Upper lobe of right lung (tissue), 1 donor: ENCODE results near the gene CLOCK. TPM values are rescaled to one million over a fixed set of nuclear protein-coding genes. Genes with fewer than 3 reads are reported as not detected.

Source experiments
- ATAC-seq: fragments of 200-7000 bp; cut with Tn5 transposase; one replicate; pipeline ENCODE4 v1.9.1; 2020; ENCODE audit warnings: mild to moderate bottlenecking, moderate library complexity
- DNase-seq: peaks from one replicate; pipeline ENCODE4 v3.0.0-alpha.2; 2020
- H3K27ac ChIP-seq: fragments of 200-600 bp; one replicate; pipeline ENCODE4 v1.8.0; 2022
- H3K27me3 ChIP-seq: fragments of 200-600 bp; one replicate; pipeline ENCODE4 v1.8.0; 2022; ENCODE audit warnings: mild to moderate bottlenecking
- H3K36me3 ChIP-seq: fragments of 200-600 bp; one replicate; pipeline ENCODE4 v1.8.0; 2022
- H3K4me1 ChIP-seq: fragments of 200-600 bp; one replicate; pipeline ENCODE4 v1.8.0; 2022
- H3K4me3 ChIP-seq: fragments of 200-600 bp; one replicate; pipeline ENCODE4 v1.8.0; 2022; ENCODE audit warnings: mild to moderate bottlenecking
- H3K9me3 ChIP-seq: fragments of 200-600 bp; one replicate; pipeline ENCODE4 v1.8.0; 2022
- intact Hi-C: fragments of 100-400 bp; cut with DNase I; formaldehyde crosslinking; loops from one replicate; pipeline ENCODE4 v1.11.0; 2022
- total RNA-seq: library from RNA; stranded (reverse); fragmentation: NEBNext Ultra II Directional; extraction: Animal tissue kit (Norgen Biotek cat#: 25700); gene quantifications from one replicate; pipeline ENCODE4 v1.2.1, GENCODE V29; 2021
- TF ChIP-seq, protein P1 (sequence below): fragments of 200-600 bp; IDR thresholded peaks from one replicate; pipeline ENCODE4 v1.8.0; 2022; ENCODE audit warnings: antibody characterized with exemption
- donor health status: DM: no; HTN: yes; CAD: no; lungs with severe emphysema.

CLOCK gene
- total RNA-seq, 1 donor from 2014 or later, result 24.2 TPM

DNA sequence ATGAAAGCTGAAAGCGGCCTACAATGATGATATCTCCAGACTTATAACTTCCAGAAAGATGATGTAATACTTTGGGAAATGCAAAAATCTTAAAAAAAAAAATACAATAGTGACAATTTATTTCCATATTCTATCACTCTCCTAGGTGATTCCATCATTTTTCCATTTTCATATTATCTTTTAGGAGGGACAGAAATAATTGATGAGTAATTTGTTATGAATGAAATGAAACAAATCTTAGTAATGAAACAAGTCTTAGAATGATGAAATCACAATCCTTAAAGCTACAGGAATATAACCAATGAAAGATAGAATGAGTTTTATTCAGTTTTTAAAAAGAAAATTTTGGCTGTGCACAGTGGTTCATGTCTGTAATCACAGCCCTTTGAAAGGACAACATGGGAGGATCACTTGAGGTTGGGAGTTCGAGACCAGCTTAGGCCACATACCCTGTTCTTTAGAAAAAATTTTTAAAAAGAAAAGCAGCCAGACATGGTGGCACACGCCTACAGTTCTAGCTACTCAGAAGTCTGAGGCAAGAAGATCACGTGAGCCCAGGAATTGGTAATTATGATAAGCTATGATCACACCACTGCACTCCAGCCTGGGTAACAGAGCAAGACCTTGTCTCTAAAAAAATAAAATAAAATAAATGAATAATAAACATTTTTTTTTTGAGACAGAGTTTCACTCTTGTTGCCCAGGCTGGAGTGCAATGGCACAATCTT lies 21.7 kb downstream of the CLOCK start:
- H3K9me3 ChIP-seq, result no peaks in the 10 kb centered on the region
- intact Hi-C loops, result no loop called here
- H3K27ac ChIP-seq, result no peak overlapping the region
- no peak overlapping the region for H3K4me3 ChIP-seq
- H3K36me3 ChIP-seq, result no peaks in the 10 kb centered on the region
- ATAC-seq (no peak), DNase-seq (no peak)
- H3K4me1 ChIP-seq, result no peaks in the 10 kb centered on the region
- H3K27me3 ChIP-seq, result no peaks in the 10 kb centered on the region
- TF ChIP-seq, protein P1, sequence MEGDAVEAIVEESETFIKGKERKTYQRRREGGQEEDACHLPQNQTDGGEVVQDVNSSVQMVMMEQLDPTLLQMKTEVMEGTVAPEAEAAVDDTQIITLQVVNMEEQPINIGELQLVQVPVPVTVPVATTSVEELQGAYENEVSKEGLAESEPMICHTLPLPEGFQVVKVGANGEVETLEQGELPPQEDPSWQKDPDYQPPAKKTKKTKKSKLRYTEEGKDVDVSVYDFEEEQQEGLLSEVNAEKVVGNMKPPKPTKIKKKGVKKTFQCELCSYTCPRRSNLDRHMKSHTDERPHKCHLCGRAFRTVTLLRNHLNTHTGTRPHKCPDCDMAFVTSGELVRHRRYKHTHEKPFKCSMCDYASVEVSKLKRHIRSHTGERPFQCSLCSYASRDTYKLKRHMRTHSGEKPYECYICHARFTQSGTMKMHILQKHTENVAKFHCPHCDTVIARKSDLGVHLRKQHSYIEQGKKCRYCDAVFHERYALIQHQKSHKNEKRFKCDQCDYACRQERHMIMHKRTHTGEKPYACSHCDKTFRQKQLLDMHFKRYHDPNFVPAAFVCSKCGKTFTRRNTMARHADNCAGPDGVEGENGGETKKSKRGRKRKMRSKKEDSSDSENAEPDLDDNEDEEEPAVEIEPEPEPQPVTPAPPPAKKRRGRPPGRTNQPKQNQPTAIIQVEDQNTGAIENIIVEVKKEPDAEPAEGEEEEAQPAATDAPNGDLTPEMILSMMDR, result no peak

DNA sequence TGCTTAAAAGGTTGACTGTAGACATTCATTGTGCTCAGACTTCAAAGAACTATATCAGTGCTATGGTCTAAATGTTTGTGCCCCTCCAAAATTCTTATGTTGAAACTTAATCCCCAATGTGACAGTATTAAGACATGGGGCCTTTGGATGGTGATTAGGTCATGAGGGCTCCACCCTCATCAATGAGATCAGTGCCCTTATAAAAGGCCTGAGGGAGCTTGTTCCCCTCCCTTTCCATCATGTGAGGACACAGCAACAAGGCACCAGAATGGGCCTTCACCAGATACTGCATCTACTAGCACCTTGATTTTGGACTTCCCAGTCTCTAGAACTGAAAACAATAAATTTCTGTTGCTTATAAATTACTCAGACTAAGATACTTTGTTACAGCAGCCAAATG lies 28.3 kb downstream of the CLOCK start:
- TF ChIP-seq, protein P1, result no peak
- Histone ChIP-seq H3K4me1 (no peaks in the 10 kb centered on the region), H3K9me3 (no peaks in the 10 kb centered on the region), H3K4me3 (no peak overlapping the region), H3K27me3 (no peaks in the 10 kb centered on the region), H3K27ac (no peak overlapping the region), H3K36me3 (no peaks in the 10 kb centered on the region)
- intact Hi-C loops, result no loop called here
- DNase-seq (no peak), ATAC-seq (no peak)

DNA sequence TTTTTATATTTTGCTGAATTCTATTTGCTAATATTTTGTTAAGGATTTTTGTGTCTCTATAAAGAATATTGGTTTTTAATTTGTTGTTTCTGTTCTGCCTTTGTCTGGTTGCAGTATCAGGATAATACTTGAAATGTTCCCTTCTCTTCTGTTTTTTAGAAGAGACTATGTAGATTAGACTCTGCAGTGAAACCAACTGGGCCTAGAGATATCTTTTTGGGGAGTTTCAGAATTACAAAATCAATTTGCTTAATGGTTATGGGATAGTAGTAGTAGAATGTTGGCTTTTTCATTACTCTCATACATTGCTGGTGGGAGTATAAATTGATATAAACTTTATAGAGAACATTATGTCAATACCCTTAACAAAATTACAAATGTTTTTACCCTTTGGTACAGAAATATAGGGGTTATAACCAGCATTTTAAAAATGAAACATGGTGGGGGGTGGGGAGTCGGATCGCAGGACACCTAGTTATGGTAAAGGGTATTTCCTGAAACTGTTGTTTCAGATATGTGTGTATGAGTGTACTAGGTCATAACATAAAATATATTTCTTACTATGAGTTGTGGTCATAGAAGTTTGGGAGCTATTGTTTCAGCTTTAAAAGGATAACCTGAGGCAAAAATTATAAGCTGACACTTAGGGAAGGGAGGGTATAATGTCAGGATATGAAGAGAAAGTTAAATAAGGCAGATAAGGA lies 29.0 kb downstream of the CLOCK start:
- Histone ChIP-seq H3K27me3 (no peaks in the 10 kb centered on the region), H3K4me1 (no peaks in the 10 kb centered on the region), H3K36me3 (no peaks in the 10 kb centered on the region), H3K27ac (no peak overlapping the region), H3K9me3 (no peaks in the 10 kb centered on the region), H3K4me3 (no peak overlapping the region)
- DNase-seq (no peak), ATAC-seq (no peak)
- intact Hi-C loops, result no loop called here
- TF ChIP-seq, protein P1, result no peak

DNA sequence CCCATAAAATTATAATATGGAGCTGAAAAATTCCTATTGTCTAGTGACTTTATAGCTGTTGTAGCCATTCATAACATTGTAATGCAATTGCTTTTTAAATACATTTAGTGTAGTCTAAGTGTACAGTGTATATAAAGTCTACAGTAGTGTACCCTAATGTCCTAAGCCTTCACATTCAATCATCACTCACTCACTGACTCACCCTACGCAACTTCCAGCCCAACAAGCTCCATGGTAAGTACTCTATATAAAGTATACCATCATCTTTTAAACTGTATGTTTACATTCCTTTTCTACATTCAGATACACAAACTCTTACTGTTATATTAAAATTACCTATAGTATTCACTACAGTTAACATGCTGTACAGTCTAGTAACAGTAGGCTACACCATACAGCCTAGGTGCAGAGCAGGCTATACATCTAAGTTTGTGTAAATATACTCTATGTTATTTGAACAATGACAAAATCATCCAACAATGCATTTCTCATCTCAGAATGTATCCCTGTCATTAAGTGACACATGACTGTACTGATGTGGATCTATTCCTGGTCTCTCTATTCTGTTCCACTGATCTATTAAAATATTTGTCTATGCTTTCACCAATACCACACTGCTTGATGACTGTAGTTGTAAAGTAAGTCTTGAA lies 33.7 kb downstream of the CLOCK start:
- TF ChIP-seq, protein P1, result no peak
- H3K9me3 ChIP-seq, result no peaks in the 10 kb centered on the region
- H3K4me1 ChIP-seq, result no peaks in the 10 kb centered on the region
- intact Hi-C loops, result no loop called here
- DNase-seq (no peak), ATAC-seq (no peak)
- H3K27me3 ChIP-seq, result no peaks in the 10 kb centered on the region
- no peak overlapping the region for H3K27ac ChIP-seq
- no peak overlapping the region for H3K4me3 ChIP-seq
- H3K36me3 ChIP-seq, result no peaks in the 10 kb centered on the region

DNA sequence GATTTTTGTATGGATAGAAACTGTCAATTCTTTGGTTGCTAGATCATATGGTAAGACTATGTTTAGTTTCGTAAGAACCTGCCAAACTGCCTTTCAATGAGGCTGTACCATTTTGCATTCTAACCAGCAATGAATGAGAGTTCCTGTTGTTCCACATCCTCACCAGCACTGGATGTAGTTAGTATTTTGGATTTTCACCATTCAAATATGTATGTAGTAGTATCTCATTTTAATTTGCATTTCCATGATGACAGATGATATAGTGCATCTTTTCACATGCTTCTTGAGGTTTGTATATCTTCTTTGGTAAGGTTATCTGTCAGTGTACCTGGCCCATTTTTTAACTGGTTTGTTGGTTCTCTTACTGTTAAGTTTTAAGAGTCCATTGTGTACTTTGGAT lies 34.6 kb downstream of the CLOCK start:
- Histone ChIP-seq H3K4me3 (no peak overlapping the region), H3K9me3 (no peaks in the 10 kb centered on the region), H3K4me1 (no peaks in the 10 kb centered on the region), H3K27ac (no peak overlapping the region), H3K27me3 (no peaks in the 10 kb centered on the region), H3K36me3 (no peaks in the 10 kb centered on the region)
- ATAC-seq (no peak), DNase-seq (no peak)
- TF ChIP-seq, protein P1, result no peak
- intact Hi-C loops, result no loop called here
